ENCODE measurements around the gene EXOC4.

The EXOC4 gene

GRCh38 chr7:133573554-133574265, 320.8 kb downstream of the EXOC4 start:
- no peak for DNase-seq (ENCODE audit: low read depth)

DNA sequence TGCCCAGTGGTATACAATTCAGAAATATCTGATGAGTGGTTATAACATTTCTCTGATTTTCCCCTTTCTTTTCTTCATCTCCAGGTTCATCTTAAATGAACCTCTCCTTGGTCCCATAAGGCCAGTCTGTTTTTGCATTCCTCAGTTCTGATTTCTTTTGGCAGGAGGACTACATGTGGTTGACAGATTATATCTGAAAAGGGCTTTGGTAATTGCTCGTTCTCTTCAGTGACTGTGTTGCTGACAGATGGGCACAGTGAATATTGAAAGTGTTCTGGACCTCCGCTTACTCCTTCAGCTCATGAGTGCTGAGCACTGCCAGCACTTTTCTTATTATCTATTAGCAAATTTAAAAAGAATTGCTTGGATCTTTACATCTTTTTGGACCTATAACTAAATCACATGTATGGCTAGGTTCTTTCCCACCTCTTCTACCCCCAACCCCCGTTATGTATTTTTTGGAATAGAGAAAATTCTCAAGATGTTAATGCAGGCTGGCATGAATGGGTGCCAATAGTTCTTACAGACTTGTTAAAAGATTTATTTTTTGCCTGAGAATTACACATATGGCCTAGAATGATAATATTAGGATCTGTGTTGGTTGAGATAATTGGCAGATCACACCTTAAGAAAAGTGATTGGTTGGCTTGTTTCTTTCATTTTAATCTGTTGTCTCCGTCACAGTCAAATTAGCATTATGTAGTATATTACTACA, 323.0 kb downstream of the EXOC4 start:
- DNase-seq (ENCODE audit: low read depth) = no peak

GRCh38 chr7:133576612-133577168, 323.8 kb downstream of the EXOC4 start:
- DNase-seq (ENCODE audit: low read depth) = no peak

DNA sequence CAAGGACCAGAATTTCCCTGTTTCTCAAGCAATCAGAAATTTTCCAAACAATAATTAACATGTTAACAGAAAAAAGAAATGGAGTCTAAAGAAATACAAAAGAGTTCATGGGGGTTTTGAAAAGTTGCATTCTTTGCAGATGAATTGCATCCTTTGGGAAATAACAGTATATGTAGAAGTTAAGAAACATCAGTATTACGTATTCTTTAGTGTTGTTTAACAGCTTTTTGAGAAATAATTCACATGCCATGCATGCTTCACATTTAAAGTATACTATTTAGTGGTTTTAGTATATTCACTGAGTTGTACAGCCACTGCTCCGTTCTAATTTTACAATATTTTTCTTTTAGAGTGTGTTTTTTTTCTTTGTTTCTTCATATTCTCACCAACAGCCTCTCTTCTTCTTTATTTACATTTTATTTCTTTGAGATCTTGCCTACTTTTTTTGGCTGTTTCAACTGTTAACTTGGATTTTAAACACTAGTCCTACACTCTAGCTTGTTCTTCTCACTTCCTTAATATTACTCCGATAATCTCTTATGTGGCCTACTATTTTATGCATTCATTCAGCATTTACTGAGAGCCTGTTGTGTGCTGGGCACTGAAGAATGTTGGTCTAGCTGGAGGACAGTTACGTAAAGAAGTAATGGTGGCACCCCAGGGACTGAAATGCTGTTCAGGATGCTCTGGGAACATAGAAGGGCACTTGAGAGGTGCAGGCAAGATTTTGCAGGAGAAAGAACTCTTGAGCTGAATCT, 330.1 kb downstream of the EXOC4 start:
- DNase-seq (ENCODE audit: low read depth) = no peak

- no peak for DNase-seq (ENCODE audit: low read depth)
Measured at GRCh38 chr7:133583545-133584171, 330.8 kb downstream of the EXOC4 start.

GRCh38 chr7:133584956-133585668, 332.2 kb downstream of the EXOC4 start:
- no peak for DNase-seq (ENCODE audit: low read depth)

DNA sequence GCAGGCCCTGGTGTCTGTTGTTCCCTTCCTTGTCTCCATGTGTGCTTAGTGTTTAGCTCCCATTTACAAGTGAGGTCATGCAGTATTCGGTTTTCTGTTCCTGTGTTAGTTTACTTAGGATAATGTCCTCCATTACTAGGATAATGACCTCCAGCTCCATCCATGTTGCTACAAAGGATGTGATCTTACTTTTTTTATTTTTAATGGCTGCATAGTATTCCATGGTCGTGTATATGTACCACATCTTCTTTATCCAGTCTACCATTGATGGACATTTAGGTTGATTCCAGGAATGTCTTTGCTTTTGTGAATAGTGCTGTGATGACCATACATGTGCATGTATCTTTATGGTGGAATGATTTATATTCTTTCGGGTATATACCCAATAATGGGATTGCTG, 333.4 kb downstream of the EXOC4 start:
- DNase-seq (ENCODE audit: low read depth) = no peak

GRCh38 chr7:133587903-133588302, 335.0 kb downstream of the EXOC4 start:
- no peak for DNase-seq (ENCODE audit: low read depth)

- no peak for DNase-seq (ENCODE audit: low read depth)
Measured at GRCh38 chr7:133590795-133591194, 337.9 kb downstream of the EXOC4 start.

DNA sequence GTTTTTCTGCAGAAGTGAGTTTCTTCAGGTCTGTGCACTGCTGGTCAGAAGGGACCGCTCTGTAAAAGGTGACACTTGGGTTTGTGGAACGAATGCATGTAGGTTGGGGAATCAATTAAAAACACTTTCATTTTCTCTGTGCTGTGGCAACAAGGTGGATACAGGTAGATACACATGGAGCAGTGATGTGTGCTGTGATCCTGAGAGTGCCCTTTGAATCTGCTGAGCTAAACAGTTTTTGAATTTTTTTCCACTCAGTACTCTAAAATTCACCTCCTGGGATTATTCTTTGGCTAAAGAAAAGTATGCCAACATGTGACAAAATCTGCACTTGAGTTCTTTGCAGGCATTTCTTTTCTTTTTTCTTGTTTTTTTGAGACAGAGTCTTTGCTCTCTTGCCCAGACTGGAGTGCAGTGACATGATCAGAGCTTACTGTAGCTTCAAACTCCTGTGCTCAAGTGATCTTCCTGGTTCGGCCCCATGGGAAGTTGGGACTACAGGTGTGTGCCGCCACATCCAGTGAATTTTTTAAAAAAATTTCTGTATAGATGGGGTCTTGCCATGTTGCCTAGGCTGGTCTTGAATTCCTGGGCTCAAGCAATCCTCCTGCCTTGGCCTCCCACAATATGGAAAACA, 338.9 kb downstream of the EXOC4 start:
- no peak for DNase-seq (ENCODE audit: low read depth)

GRCh38 chr7:133593561-133593960, 340.7 kb downstream of the EXOC4 start:
- DNase-seq (ENCODE audit: low read depth) = no peak

DNA sequence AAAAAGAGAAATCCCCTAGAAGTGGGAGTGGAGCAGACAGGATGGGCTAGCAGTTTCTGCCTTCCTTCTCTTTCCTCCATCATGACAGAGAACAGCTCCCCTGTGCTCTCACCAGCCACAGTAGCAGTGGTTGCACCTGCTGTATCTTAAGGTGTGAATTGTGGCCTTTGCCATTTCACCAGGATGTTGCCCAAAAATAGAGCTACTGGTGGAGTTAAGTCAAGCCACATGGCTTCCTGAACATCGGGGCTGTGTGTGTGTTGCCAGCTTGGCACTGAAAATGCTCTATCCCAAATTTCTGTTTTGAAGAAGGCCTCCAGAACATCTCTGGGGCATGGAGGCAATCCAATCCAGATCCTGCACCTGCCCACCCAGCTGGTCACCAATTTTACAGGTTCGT, 348.7 kb downstream of the EXOC4 start:
- DNase-seq (ENCODE audit: low read depth) = no peak

GRCh38 chr7:133602291-133602690, 349.4 kb downstream of the EXOC4 start:
- no peak for DNase-seq (ENCODE audit: low read depth)

- no peak for DNase-seq (ENCODE audit: low read depth)
Measured at GRCh38 chr7:133606991-133607390, 354.1 kb downstream of the EXOC4 start.

- DNase-seq (ENCODE audit: low read depth) = no peak
Measured at GRCh38 chr7:133609806-133610205, 356.9 kb downstream of the EXOC4 start.

- no peak for DNase-seq (ENCODE audit: low read depth)
Measured at GRCh38 chr7:133611955-133612354, 359.1 kb downstream of the EXOC4 start.

GRCh38 chr7:133613250-133613790, 360.4 kb downstream of the EXOC4 start:
- DNase-seq (ENCODE audit: low read depth) = no peak

- no peak for DNase-seq (ENCODE audit: low read depth)
Measured at GRCh38 chr7:133614251-133614650, 361.4 kb downstream of the EXOC4 start.

DNA sequence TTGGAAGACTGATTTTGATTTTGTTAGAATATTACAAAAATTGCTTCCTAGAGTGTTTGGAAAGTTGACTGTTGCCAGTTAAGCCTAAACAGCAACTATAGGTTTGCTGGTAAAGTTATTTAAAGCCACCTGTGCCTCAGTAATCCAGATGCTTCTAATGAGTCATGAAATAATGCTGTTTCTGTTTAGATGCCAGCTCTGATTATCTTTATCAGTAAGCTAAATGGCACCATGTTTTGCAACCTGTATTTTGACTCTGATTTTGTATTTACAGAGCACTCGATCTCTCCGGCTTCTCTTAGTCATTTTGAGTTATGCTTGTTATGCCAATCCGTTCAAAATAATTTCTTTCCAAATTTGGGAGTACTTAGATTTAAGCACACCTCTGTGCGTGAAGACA, 366.1 kb downstream of the EXOC4 start:
- no peak for DNase-seq (ENCODE audit: low read depth)

DNA sequence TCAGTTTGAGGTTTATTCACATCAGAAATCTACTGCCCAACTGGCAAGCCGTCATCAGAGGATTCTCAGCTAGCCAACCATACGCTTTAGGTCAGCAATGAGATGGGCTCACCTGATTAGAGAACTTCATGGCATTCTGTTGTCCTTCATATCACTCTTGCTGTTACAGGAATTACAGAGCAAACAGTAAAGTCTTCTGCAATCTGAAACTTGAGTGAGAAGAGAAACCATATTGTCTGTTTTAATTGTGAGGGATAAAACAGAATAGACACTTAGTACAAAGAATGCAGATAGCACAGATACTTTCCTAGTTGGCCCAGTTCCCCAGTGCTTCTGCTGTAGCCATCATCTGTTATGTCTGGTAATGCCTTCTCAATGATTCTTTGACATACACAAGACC, 366.6 kb downstream of the EXOC4 start:
- no peak for DNase-seq (ENCODE audit: low read depth)

- no peak for DNase-seq (ENCODE audit: low read depth)
Measured at GRCh38 chr7:133623721-133624120, 370.8 kb downstream of the EXOC4 start.
